Nephron progenitor cell (in vitro differentiated cells): Measurements from ENCODE around the gene DMXL1.

Experiments
- DNase-seq: peaks from one replicate; pipeline ENCODE4 v3.0.0; 2021
- H3K27ac Mint-ChIP-seq: 2 replicates; pipeline ENCODE4 v1.8.0; 2021; ENCODE audit warnings: mild to moderate bottlenecking, moderate library complexity, mixed read lengths
- H3K27me3 Mint-ChIP-seq: 2 replicates; pipeline ENCODE4 v1.8.0; 2021; ENCODE audit warnings: mild to moderate bottlenecking, low read depth, mixed read lengths; ENCODE audit not compliant: poor library complexity
- H3K36me3 Mint-ChIP-seq: 2 replicates; pipeline ENCODE4 v1.8.0; 2021; ENCODE audit warnings: low read depth, mixed read lengths
- H3K4me1 Mint-ChIP-seq: 2 replicates; pipeline ENCODE4 v1.8.0; 2021; ENCODE audit warnings: mixed read lengths
- H3K4me3 Mint-ChIP-seq: 2 replicates; pipeline ENCODE4 v1.8.0; 2021; ENCODE audit warnings: mild to moderate bottlenecking, moderate library complexity, mixed read lengths
- H3K9me3 Mint-ChIP-seq: 2 replicates; pipeline ENCODE4 v1.8.0; 2021; ENCODE audit warnings: mild to moderate bottlenecking, moderate library complexity, mixed read lengths
- CTCF ChIP-seq: fragments of 200-600 bp; sonication (generic); IDR thresholded peaks from 2 replicates; pipeline ENCODE4 v1.5.0; 2021; ENCODE audit warnings: antibody characterized with exemption

Gene DMXL1

GRCh38 chr5:119158144-119158543 lies 87.3 kb downstream of the DMXL1 start:
- peaks cover 72% of the 10 kb centered on the region for H3K36me3 Mint-ChIP-seq
- H3K4me3 Mint-ChIP-seq = no peak overlapping the region
- no peak for DNase-seq
- TF ChIP-seq CTCF = no peak
- H3K27me3 Mint-ChIP-seq = peaks cover 4% of the 10 kb centered on the region
- no peak overlapping the region for H3K27ac Mint-ChIP-seq
- no peaks in the 10 kb centered on the region for H3K4me1 Mint-ChIP-seq
- H3K9me3 Mint-ChIP-seq = peaks cover 11% of the 10 kb centered on the region

GRCh38 chr5:119161430-119161829 lies 90.5 kb downstream of the DMXL1 start:
- H3K27ac Mint-ChIP-seq = no peak overlapping the region
- no peak for DNase-seq
- no peaks in the 10 kb centered on the region for H3K27me3 Mint-ChIP-seq
- peaks cover 17% of the 10 kb centered on the region for H3K9me3 Mint-ChIP-seq
- no peak for TF ChIP-seq CTCF
- H3K36me3 Mint-ChIP-seq = peaks cover 62% of the 10 kb centered on the region
- no peak overlapping the region for H3K4me3 Mint-ChIP-seq
- H3K4me1 Mint-ChIP-seq = no peaks in the 10 kb centered on the region

- no peak overlapping the region for H3K4me3 Mint-ChIP-seq
- H3K4me1 Mint-ChIP-seq = no peaks in the 10 kb centered on the region
- H3K27me3 Mint-ChIP-seq = no peaks in the 10 kb centered on the region
- no peak for DNase-seq
- no peak for TF ChIP-seq CTCF
- H3K27ac Mint-ChIP-seq = no peak overlapping the region
- peaks cover 24% of the 10 kb centered on the region for H3K36me3 Mint-ChIP-seq
- H3K9me3 Mint-ChIP-seq = peaks cover 6% of the 10 kb centered on the region
These were observed 95.1 kb downstream of the DMXL1 start for GRCh38 chr5:119166026-119166425.

GRCh38 chr5:119168401-119168800 lies 97.5 kb downstream of the DMXL1 start:
- H3K4me1 Mint-ChIP-seq = no peaks in the 10 kb centered on the region
- peaks cover 6% of the 10 kb centered on the region for H3K9me3 Mint-ChIP-seq
- TF ChIP-seq CTCF = no peak
- H3K4me3 Mint-ChIP-seq = no peak overlapping the region
- H3K36me3 Mint-ChIP-seq = peaks cover 21% of the 10 kb centered on the region
- no peak for DNase-seq
- H3K27me3 Mint-ChIP-seq = no peaks in the 10 kb centered on the region
- no peak overlapping the region for H3K27ac Mint-ChIP-seq

GRCh38 chr5:119171686-119172085 lies 100.8 kb downstream of the DMXL1 start:
- DNase-seq = no peak
- Mint-ChIP-seq H3K27ac (no peak overlapping the region), H3K9me3 (no peaks in the 10 kb centered on the region), H3K27me3 (no peaks in the 10 kb centered on the region), H3K4me3 (no peak overlapping the region), H3K4me1 (no peaks in the 10 kb centered on the region), H3K36me3 (no peaks in the 10 kb centered on the region)
- TF ChIP-seq CTCF = no peak

- TF ChIP-seq CTCF = no peak
- Mint-ChIP-seq H3K36me3 (no peaks in the 10 kb centered on the region), H3K4me3 (no peak overlapping the region), H3K27me3 (no peaks in the 10 kb centered on the region), H3K9me3 (no peaks in the 10 kb centered on the region), H3K27ac (peak overlapping the region; percentile 81), H3K4me1 (no peaks in the 10 kb centered on the region)
- no peak for DNase-seq
These were observed 103.8 kb downstream of the DMXL1 start for GRCh38 chr5:119174578-119175163.
